C4-2B (cell line): ENCODE results near the gene RAB14.

Source experiments
- CTCF ChIP-seq: fragments of 450-650 bp; conservative IDR thresholded peaks from 2 replicates; pipeline ENCODE4 v1.5.1; 2017; ENCODE audit warnings: mild to moderate bottlenecking
- ZFX ChIP-seq: fragments of 450-650 bp; IDR thresholded peaks from 2 replicates; pipeline ENCODE4 v1.6.1; 2017

- no peak for TF ChIP-seq CTCF
- TF ChIP-seq ZFX = no peak
These were observed 5.3 kb downstream of the RAB14 start for GRCh38 chr9:121196389-121196788.
